Cerebellar cortex (tissue), 1 donor: ENCODE measurements around the gene DMPK.
"Not testable (repeated sequence)": the region's sequence is repeated elsewhere in the genome, so short reads cannot be mapped to it uniquely, and the experiment has no call there.

ENCODE experiments used
- DNase-seq: peaks from one replicate; pipeline ENCODE4 v3.0.0-alpha.2; 2015; ENCODE audit warnings: low spot score

The DMPK gene

DNA sequence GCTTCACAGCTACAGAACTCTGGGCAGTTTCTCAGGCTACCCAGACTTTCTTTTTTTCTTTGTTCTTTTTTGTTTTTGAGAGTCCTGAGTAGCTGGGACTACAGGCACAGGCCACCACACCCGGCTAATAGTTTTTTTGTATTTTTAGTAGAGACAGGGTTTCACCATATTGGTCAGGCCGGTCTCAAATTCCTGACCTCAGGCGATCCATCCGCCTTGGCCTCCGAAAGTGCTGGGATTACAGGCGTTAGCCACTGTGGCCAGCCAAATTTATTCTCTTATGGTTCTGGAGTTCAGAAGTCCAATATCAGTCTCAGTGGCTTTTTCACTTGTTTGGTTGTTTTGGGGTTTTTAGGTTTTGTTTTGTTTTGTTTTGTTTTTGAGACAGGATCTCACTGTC is 36.7 kb downstream of the DMPK start:
- DNase-seq: no peak

- no peak for DNase-seq
Measured at GRCh38 chr19:45742969-45743368, 39.3 kb downstream of the DMPK start.

GRCh38 chr19:45739498-45740439 is 42.5 kb downstream of the DMPK start:
- DNase-seq: no peak

DNA sequence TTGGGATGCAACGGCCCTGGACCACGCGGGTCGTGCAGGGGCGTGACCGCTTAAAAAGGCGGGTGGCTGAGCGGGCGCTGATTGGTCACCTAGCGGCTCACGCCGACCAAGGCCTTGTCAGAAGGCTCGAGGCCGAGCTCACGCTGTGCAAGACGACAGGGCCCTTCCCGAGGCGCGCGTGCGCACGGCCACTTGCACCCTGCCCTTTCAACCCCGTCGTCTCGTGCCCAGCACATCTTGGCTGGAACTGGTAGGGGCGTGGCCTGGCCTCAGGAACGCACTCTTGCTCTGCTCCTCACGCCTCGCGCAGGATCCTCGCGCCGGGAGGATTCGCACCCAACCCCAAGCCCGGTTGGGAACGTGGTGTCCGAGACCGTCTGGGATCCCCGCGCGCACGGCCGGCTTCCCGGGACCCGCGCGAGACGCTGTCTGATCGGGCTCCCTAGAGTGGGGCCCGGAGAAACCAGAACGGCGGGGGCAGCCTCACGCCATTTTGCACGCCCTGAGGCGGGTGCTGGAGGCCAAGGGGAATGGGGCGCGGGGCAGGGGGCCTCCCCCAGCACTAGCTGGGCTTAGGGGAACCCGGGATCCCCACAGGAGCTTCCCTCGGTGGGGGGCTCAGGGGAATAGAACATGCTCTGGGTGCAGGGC is 49.0 kb downstream of the DMPK start, which contains the start of gene MEIOSIN:
Gene MEIOSIN, plus strand, starts transcription at position 280 of the 651 bp plus-strand sequence. CDS start 1,938 bp downstream, outside the sequence.
- no peak for DNase-seq

GRCh38 chr19:45730368-45731288 is 51.7 kb downstream of the DMPK start, which contains the start of gene FBXO46:
Gene FBXO46, minus strand, starts transcription at chr19:45730896. Its CDS starts 17,401 bp downstream, at chr19:45713495.
- DNase-seq: peak; percentile 97

- no peak for DNase-seq
Measured at GRCh38 chr19:45729800-45730290, 52.4 kb downstream of the DMPK start.

- DNase-seq: not testable (repeated sequence)
Measured at GRCh38 chr19:45728683-45729082, 53.6 kb downstream of the DMPK start.

- not testable (repeated sequence) for DNase-seq
Measured at GRCh38 chr19:45720065-45720464, 62.2 kb downstream of the DMPK start.
